Kidney (tissue), 14 donors: ENCODE measurements around the gene ALKBH1. TPM values are rescaled to one million over a fixed set of nuclear protein-coding genes. Genes with fewer than 3 reads are reported as not detected.
A peak's percentile ranks its signal among the peaks of the same experiment; 100 is the strongest.
"Not testable (repeated sequence)": the region's sequence is repeated elsewhere in the genome, so short reads cannot be mapped to it uniquely, and the experiment has no call there.

Experiments used
- DNase-seq, 5 donors: peaks; one replicate each; pipeline ENCODE4 v3.0.0-alpha.2; 2013 to 2020
- FAIRE-seq: peaks from 2 replicates; lab custom pipeline; 2012; peaks lifted over from hg19 to GRCh38; lab: Jason Lieb, UNC
- H3K27ac ChIP-seq, 2 donors: one replicate each; pipeline ENCODE4 v1.7.0; 2013; ENCODE audit warnings: low read depth in 2 of 2, low read length in 2 of 2, inconsistent platforms in 1 of 2
- H3K27me3 ChIP-seq: one replicate; pipeline ENCODE4 v1.7.1; 2013; ENCODE audit warnings: low read length, inconsistent platforms; ENCODE audit not compliant: control insufficient read depth, insufficient read depth
- H3K36me3 ChIP-seq, 3 donors: one replicate each; pipeline versions ENCODE4 v1.7.0 to v1.7.1; 2013; ENCODE audit warnings: low read length in 3 of 3, control low read depth in 1 of 3, inconsistent platforms in 1 of 3; ENCODE audit not compliant: insufficient read depth in 3 of 3, control insufficient read depth in 2 of 3
- H3K4me1 ChIP-seq, 3 donors: one replicate each; pipeline versions ENCODE4 v1.7.0 to v1.7.1; 2013; ENCODE audit warnings: low read length in 3 of 3, inconsistent platforms in 1 of 3, low read depth in 1 of 3; ENCODE audit not compliant: control insufficient read depth in 2 of 3, insufficient read depth in 2 of 3
- H3K4me3 ChIP-seq, 3 donors: one replicate each; pipeline versions ENCODE4 v1.7.0 to v1.8.1; 2013; ENCODE audit warnings: low read length in 3 of 3, control low read depth in 1 of 3, inconsistent platforms in 1 of 3
- H3K9ac ChIP-seq, 3 donors: one replicate each; pipeline versions ENCODE4 v1.7.0 to v1.7.1; 2013; ENCODE audit warnings: low read length in 3 of 3, control low read depth in 1 of 3, inconsistent platforms in 1 of 3
- H3K9me3 ChIP-seq, 3 donors: one replicate each; pipeline versions ENCODE4 v1.7.0 to v1.7.1; 2013; ENCODE audit warnings: low read length in 3 of 3, control low read depth in 1 of 3, inconsistent platforms in 1 of 3; ENCODE audit not compliant: control insufficient read depth in 2 of 3, insufficient read depth in 1 of 3
- CTCF ChIP-seq: IDR thresholded peaks from 3 replicates; pipeline ENCODE4 v1.5.1; 2012; ENCODE audit warnings: mild to moderate bottlenecking, moderate library complexity, borderline replicate concordance; ENCODE audit not compliant: insufficient read depth; ENCODE audit errors: extremely low read depth
- intact Hi-C: fragments of 100-400 bp; cut with DNase I; formaldehyde crosslinking; loops from one replicate; pipeline ENCODE4 v1.11.1; 2022
- polyA plus RNA-seq: library from polyadenylated mRNA; stranded (reverse); fragments of 350-450 nt; fragmentation: Illumina TruSeq; extraction: RNeasy Lipid Tissue Mini Kit (QIAGEN cat#74804); gene quantifications from one replicate; pipeline ENCODE4 v1.2.3, GENCODE V29; 2014; ENCODE audit warnings: low read depth, low replicate concordance; ENCODE audit not compliant: insufficient read depth
- total RNA-seq: library from RNA; stranded (reverse); fragmentation: NEBNext Ultra II Directional; extraction: Animal tissue kit (Norgen Biotek cat#: 25700); gene quantifications from one replicate; pipeline ENCODE4 v1.2.1, GENCODE V29; 2021
- donor health status: control.
- donor health status: control.
- donor health status: control.
- donor health status: control.
- donor health status: control.
- donor health status: DM: yes; HTN: yes; CAD: no.
- donor health status: Normal renal cell carcinoma (clear cell type).

Gene ALKBH1
- total and polyA plus RNA-seq, 2 donors from 2014 or later, result 10.5 to 11.5 TPM

GRCh38 chr14:77641534-77642341 lies 66.1 kb downstream of the ALKBH1 start:
- Histone ChIP-seq H3K9ac (peak overlapping the region in 2 of 3 donors; percentile 27 to 34), H3K36me3 (no peaks in the 10 kb centered on the region), H3K27me3 (no peaks in the 10 kb centered on the region), H3K4me1 (peaks cover 0 to 7% (median 0%) of the 10 kb centered on the region in 3 donors), H3K27ac (peak overlapping the region; percentile 63 to 81), H3K4me3 (peak overlapping the region; percentile 39 to 66 (median 52)), H3K9me3 (no peaks in the 10 kb centered on the region)
- TF ChIP-seq CTCF, result no peak
- DNase-seq (peak; percentile 67 to 91 (median 75)), FAIRE-seq (no peak)
- intact Hi-C loops, result no loop called here

GRCh38 chr14:77640756-77641533 lies 66.9 kb downstream of the ALKBH1 start:
- Histone ChIP-seq H3K4me3 (peak overlapping the region in 1 of 3 donors; percentile 66), H3K4me1 (peaks cover 0 to 7% (median 0%) of the 10 kb centered on the region in 3 donors), H3K9ac (peak overlapping the region in 1 of 3 donors; percentile 34), H3K27me3 (no peaks in the 10 kb centered on the region), H3K9me3 (no peaks in the 10 kb centered on the region), H3K36me3 (no peaks in the 10 kb centered on the region), H3K27ac (peak overlapping the region in 1 of 2 donors; percentile 81)
- FAIRE-seq, result no peak
- intact Hi-C loops, result no loop called here
- peak in 4 of 5 donors; percentile 60 to 81 (median 75) for DNase-seq
- TF ChIP-seq CTCF, result no peak

- FAIRE-seq, result no peak
- DNase-seq, result no peak
- intact Hi-C loops, result no loop called here
- no peaks in the 10 kb centered on the region for H3K27me3 ChIP-seq
- no peak overlapping the region for H3K9ac ChIP-seq
- TF ChIP-seq CTCF, result no peak
- H3K36me3 ChIP-seq, result no peaks in the 10 kb centered on the region
- H3K27ac ChIP-seq, result no peak overlapping the region
- H3K9me3 ChIP-seq, result no peaks in the 10 kb centered on the region
- H3K4me1 ChIP-seq, result peaks cover 0 to 7% (median 0%) of the 10 kb centered on the region in 3 donors
- H3K4me3 ChIP-seq, result no peak overlapping the region
These were observed 69.1 kb downstream of the ALKBH1 start for GRCh38 chr14:77638771-77639171.

GRCh38 chr14:77635869-77636268 lies 72.0 kb downstream of the ALKBH1 start:
- H3K9me3 ChIP-seq, H3K9ac ChIP-seq, FAIRE-seq, H3K27ac ChIP-seq, H3K36me3 ChIP-seq, H3K27me3 ChIP-seq, intact Hi-C loops, H3K4me3 ChIP-seq, H3K4me1 ChIP-seq: not testable (repeated sequence)
- peak in 1 of 5 donors; percentile 39 for DNase-seq

- H3K9ac ChIP-seq, H3K4me3 ChIP-seq, H3K36me3 ChIP-seq, H3K27me3 ChIP-seq, H3K27ac ChIP-seq, FAIRE-seq, DNase-seq, intact Hi-C loops, H3K9me3 ChIP-seq, H3K4me1 ChIP-seq: not testable (repeated sequence)
These were observed 72.4 kb downstream of the ALKBH1 start for GRCh38 chr14:77635466-77635865.
